Muscle layer of colon (tissue), 2 donors: ENCODE measurements around the gene PSD.

ENCODE experiments used
- H3K27ac ChIP-seq: one replicate; pipeline ENCODE4 v1.7.0; 2013; ENCODE audit warnings: low read depth, mild to moderate bottlenecking, low read length, moderate library complexity
- H3K27me3 ChIP-seq, 2 donors: one replicate each; pipeline ENCODE4 v1.7.0; 2013; ENCODE audit warnings: low read length in 2 of 2, mild to moderate bottlenecking in 2 of 2; ENCODE audit not compliant: insufficient read depth in 2 of 2, control insufficient read depth in 1 of 2
- H3K36me3 ChIP-seq: one replicate; pipeline ENCODE4 v1.7.0; 2013; ENCODE audit warnings: mild to moderate bottlenecking, low read length; ENCODE audit not compliant: insufficient read depth
- H3K4me1 ChIP-seq: one replicate; pipeline ENCODE4 v1.7.0; 2013; ENCODE audit warnings: mild to moderate bottlenecking, low read length; ENCODE audit not compliant: insufficient read depth
- H3K4me3 ChIP-seq, 2 donors: one replicate each; pipeline ENCODE4 v1.7.0; 2013; ENCODE audit warnings: low read length in 2 of 2, low read depth in 1 of 2, mild to moderate bottlenecking in 1 of 2, moderate library complexity in 1 of 2
- H3K9ac ChIP-seq: one replicate; pipeline ENCODE4 v1.7.0; 2013; ENCODE audit warnings: low read length
- H3K9me3 ChIP-seq: one replicate; pipeline ENCODE4 v1.7.0; 2013; ENCODE audit warnings: mild to moderate bottlenecking, low read length
- donor health status: abdominal sarcoma.
- donor health status: Adenocarcinoma of cecum.

Gene PSD

GRCh38 chr10:102393411-102394078 is 25.0 kb downstream of the PSD start:
- Histone ChIP-seq H3K4me1 (peaks cover 23% of the 10 kb centered on the region), H3K27me3 (no peaks in the 10 kb centered on the region), H3K9me3 (no peaks in the 10 kb centered on the region), H3K36me3 (peaks cover 18% of the 10 kb centered on the region), H3K4me3 (peak overlapping the region; percentile 70 to 96), H3K9ac (peak overlapping the region; percentile 78), H3K27ac (peak overlapping the region; percentile 97)

- H3K27me3 ChIP-seq: no peaks in the 10 kb centered on the region
- no peak overlapping the region for H3K4me3 ChIP-seq
- H3K9me3 ChIP-seq: no peaks in the 10 kb centered on the region
- H3K27ac ChIP-seq: no peak overlapping the region
- H3K9ac ChIP-seq: no peak overlapping the region
- H3K4me1 ChIP-seq: peaks cover 11% of the 10 kb centered on the region
- H3K36me3 ChIP-seq: peaks cover 6% of the 10 kb centered on the region
Measured at GRCh38 chr10:102392306-102392705, 26.3 kb downstream of the PSD start.

- Histone ChIP-seq H3K27me3 (no peaks in the 10 kb centered on the region), H3K9me3 (no peaks in the 10 kb centered on the region), H3K27ac (no peak overlapping the region), H3K9ac (no peak overlapping the region), H3K4me1 (peaks cover 3% of the 10 kb centered on the region), H3K36me3 (no peaks in the 10 kb centered on the region), H3K4me3 (no peak overlapping the region)
Measured at GRCh38 chr10:102389894-102390293, 28.7 kb downstream of the PSD start.

- H3K4me1 ChIP-seq: no peaks in the 10 kb centered on the region
- no peak overlapping the region for H3K9ac ChIP-seq
- no peaks in the 10 kb centered on the region for H3K9me3 ChIP-seq
- no peaks in the 10 kb centered on the region for H3K27me3 ChIP-seq
- H3K4me3 ChIP-seq: no peak overlapping the region
- H3K27ac ChIP-seq: no peak overlapping the region
- peaks cover 22% of the 10 kb centered on the region for H3K36me3 ChIP-seq
Measured at GRCh38 chr10:102384606-102385429, 33.8 kb downstream of the PSD start.

DNA sequence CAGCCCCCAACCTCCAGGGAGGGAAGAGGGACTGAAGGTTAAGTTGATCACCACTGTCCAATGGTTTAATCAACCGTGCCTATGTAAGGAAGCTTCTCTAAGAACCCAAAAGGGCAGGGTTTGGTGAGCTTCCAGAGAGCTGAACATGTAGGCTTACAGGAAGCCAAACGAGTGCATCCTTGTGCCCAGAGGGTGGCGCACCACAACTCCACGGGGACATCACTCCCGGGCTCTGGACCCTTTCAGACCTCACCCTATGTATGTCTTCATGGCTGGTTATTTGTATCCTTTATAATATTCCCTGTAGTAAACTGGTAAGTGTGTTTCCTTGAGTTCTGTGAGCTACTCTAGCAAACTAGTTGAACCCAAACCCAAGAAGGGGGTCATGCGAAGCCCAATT is 34.5 kb downstream of the PSD start:
- H3K36me3 ChIP-seq: peaks cover 30% of the 10 kb centered on the region
- H3K27ac ChIP-seq: no peak overlapping the region
- H3K27me3 ChIP-seq: no peaks in the 10 kb centered on the region
- H3K9ac ChIP-seq: no peak overlapping the region
- H3K4me1 ChIP-seq: no peaks in the 10 kb centered on the region
- H3K4me3 ChIP-seq: no peak overlapping the region
- no peaks in the 10 kb centered on the region for H3K9me3 ChIP-seq

DNA sequence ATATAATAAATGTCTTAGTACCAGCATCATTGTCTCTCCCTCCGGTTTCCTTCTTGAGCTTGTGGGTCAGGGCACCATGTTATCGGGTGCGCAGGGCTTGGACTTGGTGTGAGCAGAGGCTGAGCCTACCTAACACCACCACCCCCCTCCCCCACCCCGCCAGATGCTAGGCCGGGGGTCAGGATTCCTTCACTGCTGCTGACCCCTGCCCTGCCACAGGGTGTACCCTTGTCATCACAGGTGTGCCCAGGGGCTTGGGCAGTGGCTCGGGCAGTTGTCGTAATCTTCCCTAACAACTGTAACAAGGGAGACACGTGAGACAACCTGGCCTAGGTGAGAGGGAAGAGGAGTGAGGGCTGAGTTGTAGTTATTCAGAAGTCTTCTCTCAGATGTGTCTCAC is 35.7 kb downstream of the PSD start:
- no peaks in the 10 kb centered on the region for H3K9me3 ChIP-seq
- no peak overlapping the region for H3K9ac ChIP-seq
- H3K4me1 ChIP-seq: no peaks in the 10 kb centered on the region
- H3K4me3 ChIP-seq: no peak overlapping the region
- peaks cover 34% of the 10 kb centered on the region for H3K36me3 ChIP-seq
- H3K27ac ChIP-seq: no peak overlapping the region
- no peaks in the 10 kb centered on the region for H3K27me3 ChIP-seq

DNA sequence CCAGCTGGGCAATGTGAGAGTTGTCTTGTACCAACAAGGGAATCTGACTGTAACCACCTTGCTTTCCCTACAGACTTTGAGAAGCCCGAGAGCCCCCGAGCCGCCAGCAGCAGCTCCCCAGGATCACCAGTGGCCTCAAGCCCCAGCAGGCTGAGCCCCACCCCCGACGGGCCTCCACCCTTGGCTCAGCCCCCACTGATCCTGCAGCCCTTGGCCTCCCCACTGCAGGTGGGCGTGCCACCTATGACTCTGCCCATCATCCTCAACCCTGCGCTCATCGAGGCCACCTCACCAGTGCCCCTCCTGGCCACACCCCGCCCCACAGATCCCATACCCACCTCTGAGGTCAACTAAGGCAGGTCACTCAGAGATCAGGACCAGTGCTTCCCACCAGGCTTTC is 36.6 kb downstream of the PSD start:
- Histone ChIP-seq H3K4me1 (no peaks in the 10 kb centered on the region), H3K27me3 (no peaks in the 10 kb centered on the region), H3K36me3 (peaks cover 35% of the 10 kb centered on the region), H3K9me3 (no peaks in the 10 kb centered on the region), H3K4me3 (no peak overlapping the region), H3K27ac (no peak overlapping the region), H3K9ac (no peak overlapping the region)

- H3K27ac ChIP-seq: no peak overlapping the region
- H3K9ac ChIP-seq: no peak overlapping the region
- H3K4me3 ChIP-seq: no peak overlapping the region
- H3K36me3 ChIP-seq: peaks cover 56% of the 10 kb centered on the region
- H3K27me3 ChIP-seq: no peaks in the 10 kb centered on the region
- H3K9me3 ChIP-seq: no peaks in the 10 kb centered on the region
- no peaks in the 10 kb centered on the region for H3K4me1 ChIP-seq
Measured at GRCh38 chr10:102379383-102379782, 39.2 kb downstream of the PSD start.

DNA sequence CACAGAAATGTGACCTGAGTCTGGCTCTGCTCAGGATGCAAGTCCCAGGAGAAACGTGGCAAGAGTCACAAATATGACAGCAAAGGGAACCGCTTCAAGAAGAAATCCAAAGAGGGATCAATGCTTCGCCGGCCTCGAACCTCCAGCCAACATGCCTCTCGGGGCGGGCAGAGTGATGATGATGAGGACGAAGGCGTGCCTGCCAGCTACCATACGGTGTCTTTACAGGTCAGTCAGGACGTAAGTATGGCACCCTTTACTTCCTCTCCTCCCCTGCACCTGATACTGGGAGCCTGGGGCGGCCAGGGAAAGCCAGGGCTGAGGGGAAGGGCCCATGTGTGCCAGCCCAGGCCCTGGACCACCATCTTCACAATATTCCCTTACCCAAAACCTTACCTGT is 41.7 kb downstream of the PSD start:
- no peak overlapping the region for H3K9ac ChIP-seq
- H3K27me3 ChIP-seq: no peaks in the 10 kb centered on the region
- no peaks in the 10 kb centered on the region for H3K4me1 ChIP-seq
- no peaks in the 10 kb centered on the region for H3K9me3 ChIP-seq
- no peak overlapping the region for H3K4me3 ChIP-seq
- no peak overlapping the region for H3K27ac ChIP-seq
- peaks cover 69% of the 10 kb centered on the region for H3K36me3 ChIP-seq

DNA sequence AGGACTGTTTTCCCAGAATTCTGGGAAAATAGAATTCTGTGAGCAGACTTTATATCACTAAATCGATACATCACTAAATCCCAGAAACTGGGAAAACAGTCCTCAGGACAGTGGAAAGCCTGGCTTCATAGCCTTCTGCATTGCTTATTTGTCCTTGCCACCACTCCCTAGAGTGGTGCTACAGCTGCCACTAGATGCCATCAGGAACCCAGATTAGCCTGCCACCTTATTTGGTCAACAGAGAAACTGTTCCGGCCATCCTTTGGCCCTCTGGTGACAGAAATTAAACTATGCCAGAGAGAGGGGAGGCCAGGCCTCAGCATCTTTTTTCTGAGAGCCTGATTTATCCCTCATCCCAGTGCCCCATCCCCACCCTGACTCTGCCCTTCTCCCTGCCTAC is 42.7 kb downstream of the PSD start:
- H3K4me1 ChIP-seq: no peaks in the 10 kb centered on the region
- H3K36me3 ChIP-seq: peaks cover 73% of the 10 kb centered on the region
- no peak overlapping the region for H3K4me3 ChIP-seq
- no peak overlapping the region for H3K27ac ChIP-seq
- no peak overlapping the region for H3K9ac ChIP-seq
- H3K27me3 ChIP-seq: no peaks in the 10 kb centered on the region
- H3K9me3 ChIP-seq: no peaks in the 10 kb centered on the region

- no peaks in the 10 kb centered on the region for H3K4me1 ChIP-seq
- H3K27ac ChIP-seq: no peak overlapping the region
- no peaks in the 10 kb centered on the region for H3K9me3 ChIP-seq
- no peaks in the 10 kb centered on the region for H3K27me3 ChIP-seq
- H3K36me3 ChIP-seq: peaks cover 73% of the 10 kb centered on the region
- H3K9ac ChIP-seq: no peak overlapping the region
- H3K4me3 ChIP-seq: no peak overlapping the region
Measured at GRCh38 chr10:102375250-102375649, 43.3 kb downstream of the PSD start.

GRCh38 chr10:102371295-102371694 is 47.3 kb downstream of the PSD start:
- no peak overlapping the region for H3K27ac ChIP-seq
- H3K4me3 ChIP-seq: no peak overlapping the region
- no peaks in the 10 kb centered on the region for H3K27me3 ChIP-seq
- H3K36me3 ChIP-seq: peaks cover 88% of the 10 kb centered on the region
- H3K9me3 ChIP-seq: no peaks in the 10 kb centered on the region
- H3K9ac ChIP-seq: no peak overlapping the region
- H3K4me1 ChIP-seq: no peaks in the 10 kb centered on the region
